ENCODE measurements around the gene LYRM4.

Gene LYRM4

GRCh38 chr6:5247201-5247600 is 13.5 kb downstream of the LYRM4 start:
- Histone ChIP-seq H4K8ac (ENCODE audit: low read length) (no peak overlapping the region), H2BK5ac (ENCODE audit: low read depth, low read length, poor library complexity, severe bottlenecking) (no peak overlapping the region), H3K23ac (ENCODE audit: low read length in 2 of 2) (no peak overlapping the region), H4K91ac (ENCODE audit: low read length) (no peak overlapping the region), H3K36me3 (ENCODE audit: control insufficient read depth in 1 of 2, insufficient read depth in 2 of 2, low read depth in 1 of 2, low read length in 2 of 2) (peaks cover 15 to 18% of the 10 kb centered on the region in 2 experiments), H3K27me3 (ENCODE audit: control insufficient read depth in 1 of 2, insufficient read depth in 1 of 2, low read length in 2 of 2) (no peaks in the 10 kb centered on the region), H3K9me3 (ENCODE audit: control insufficient read depth, low read length) (no peaks in the 10 kb centered on the region), H2BK120ac (ENCODE audit: low read depth, low read length) (no peak overlapping the region), H3K4me2 (ENCODE audit: low read length, poor library complexity, severe bottlenecking) (no peak overlapping the region), H3K4me1 (ENCODE audit: control insufficient read depth, insufficient read depth, low read depth, low read length) (peaks cover 6% of the 10 kb centered on the region), H3K79me1 (replicated peaks; ENCODE audit: low read length, poor library complexity, severe bottlenecking) (peaks cover 39% of the 10 kb centered on the region), H3K27ac (ENCODE audit: low read length, poor library complexity, severe bottlenecking) (no peak overlapping the region), H2BK15ac (ENCODE audit: low read depth, poor library complexity, severe bottlenecking) (no peak overlapping the region), H2AFZ (ENCODE audit: low read depth, low read length) (no peak overlapping the region), H2BK12ac (ENCODE audit: low read length in 2 of 2) (no peak overlapping the region), H3K14ac (ENCODE audit: low read length in 2 of 2) (no peak overlapping the region), H3K4me3 (ENCODE audit: insufficient read depth in 1 of 2, low read depth in 1 of 2, low read length in 2 of 2) (no peak overlapping the region), H3K9ac (ENCODE audit: low read length) (no peak overlapping the region), H2AK5ac (ENCODE audit: low read length, severe bottlenecking) (no peak overlapping the region), H3K18ac (ENCODE audit: low read depth in 1 of 2, low read length in 2 of 2) (no peak overlapping the region), H3K4ac (ENCODE audit: low read depth in 1 of 2, low read length in 2 of 2) (no peak overlapping the region)
- no peak for DNase-seq
- WGBS = 78% methylated on average over 1 of the region's 2 CpGs

GRCh38 chr6:5246141-5247097 is 14.3 kb downstream of the LYRM4 start:
- H3K27me3 ChIP-seq (ENCODE audit: control insufficient read depth in 1 of 2, insufficient read depth in 1 of 2, low read length in 2 of 2) = no peaks in the 10 kb centered on the region
- H2BK5ac ChIP-seq (ENCODE audit: low read depth, low read length, poor library complexity, severe bottlenecking) = no peak overlapping the region
- 86% methylated on average over 12 of the region's 13 CpGs for WGBS
- peaks cover 6% of the 10 kb centered on the region for H3K4me1 ChIP-seq (ENCODE audit: control insufficient read depth, insufficient read depth, low read depth, low read length)
- H3K36me3 ChIP-seq (ENCODE audit: control insufficient read depth in 1 of 2, insufficient read depth in 2 of 2, low read depth in 1 of 2, low read length in 2 of 2) = peaks cover 10 to 12% of the 10 kb centered on the region in 2 experiments
- no peak overlapping the region for H2BK12ac ChIP-seq (ENCODE audit: low read length in 2 of 2)
- no peak overlapping the region for H3K27ac ChIP-seq (ENCODE audit: low read length, poor library complexity, severe bottlenecking)
- no peak overlapping the region for H3K9ac ChIP-seq (ENCODE audit: low read length)
- H2AK5ac ChIP-seq (ENCODE audit: low read length, severe bottlenecking) = no peak overlapping the region
- no peak overlapping the region for H2BK120ac ChIP-seq (ENCODE audit: low read depth, low read length)
- peak overlapping the region in 1 of 2 experiments; percentile 5 for H3K23ac ChIP-seq (ENCODE audit: low read length in 2 of 2)
- DNase-seq = no peak
- no peak overlapping the region for H3K14ac ChIP-seq (ENCODE audit: low read length in 2 of 2)
- no peak overlapping the region for H2AFZ ChIP-seq (ENCODE audit: low read depth, low read length)
- peaks cover 36% of the 10 kb centered on the region for H3K79me1 ChIP-seq (replicated peaks; ENCODE audit: low read length, poor library complexity, severe bottlenecking)
- H2BK15ac ChIP-seq (ENCODE audit: low read depth, poor library complexity, severe bottlenecking) = no peak overlapping the region
- H3K4me3 ChIP-seq (ENCODE audit: insufficient read depth in 1 of 2, low read depth in 1 of 2, low read length in 2 of 2) = no peak overlapping the region
- no peak overlapping the region for H3K4ac ChIP-seq (ENCODE audit: low read depth in 1 of 2, low read length in 2 of 2)
- no peaks in the 10 kb centered on the region for H3K9me3 ChIP-seq (ENCODE audit: control insufficient read depth, low read length)
- no peak overlapping the region for H4K91ac ChIP-seq (ENCODE audit: low read length)
- H3K18ac ChIP-seq (ENCODE audit: low read depth in 1 of 2, low read length in 2 of 2) = no peak overlapping the region
- no peak overlapping the region for H4K8ac ChIP-seq (ENCODE audit: low read length)
- H3K4me2 ChIP-seq (ENCODE audit: low read length, poor library complexity, severe bottlenecking) = no peak overlapping the region

- no peak overlapping the region for H2BK12ac ChIP-seq (ENCODE audit: low read length in 2 of 2)
- H2BK5ac ChIP-seq (ENCODE audit: low read depth, low read length, poor library complexity, severe bottlenecking) = no peak overlapping the region
- H3K23ac ChIP-seq (ENCODE audit: low read length in 2 of 2) = no peak overlapping the region
- no peak overlapping the region for H3K9ac ChIP-seq (ENCODE audit: low read length)
- 98% methylated on average over 11 of the region's 12 CpGs for WGBS
- no peak overlapping the region for H3K14ac ChIP-seq (ENCODE audit: low read length in 2 of 2)
- H3K27me3 ChIP-seq (ENCODE audit: control insufficient read depth in 1 of 2, insufficient read depth in 1 of 2, low read length in 2 of 2) = no peaks in the 10 kb centered on the region
- no peak overlapping the region for H2AK5ac ChIP-seq (ENCODE audit: low read length, severe bottlenecking)
- H3K79me1 ChIP-seq (replicated peaks; ENCODE audit: low read length, poor library complexity, severe bottlenecking) = peaks cover 39% of the 10 kb centered on the region
- no peak for DNase-seq
- H2AFZ ChIP-seq (ENCODE audit: low read depth, low read length) = no peak overlapping the region
- no peak overlapping the region for H3K18ac ChIP-seq (ENCODE audit: low read depth in 1 of 2, low read length in 2 of 2)
- H3K4me3 ChIP-seq (ENCODE audit: insufficient read depth in 1 of 2, low read depth in 1 of 2, low read length in 2 of 2) = no peak overlapping the region
- peaks cover 13 to 16% of the 10 kb centered on the region in 2 experiments for H3K36me3 ChIP-seq (ENCODE audit: control insufficient read depth in 1 of 2, insufficient read depth in 2 of 2, low read depth in 1 of 2, low read length in 2 of 2)
- no peak overlapping the region for H4K91ac ChIP-seq (ENCODE audit: low read length)
- no peaks in the 10 kb centered on the region for H3K9me3 ChIP-seq (ENCODE audit: control insufficient read depth, low read length)
- no peak overlapping the region for H3K4ac ChIP-seq (ENCODE audit: low read depth in 1 of 2, low read length in 2 of 2)
- H2BK120ac ChIP-seq (ENCODE audit: low read depth, low read length) = no peak overlapping the region
- no peak overlapping the region for H2BK15ac ChIP-seq (ENCODE audit: low read depth, poor library complexity, severe bottlenecking)
- H3K27ac ChIP-seq (ENCODE audit: low read length, poor library complexity, severe bottlenecking) = no peak overlapping the region
- no peak overlapping the region for H4K8ac ChIP-seq (ENCODE audit: low read length)
- H3K4me2 ChIP-seq (ENCODE audit: low read length, poor library complexity, severe bottlenecking) = no peak overlapping the region
- peaks cover 6% of the 10 kb centered on the region for H3K4me1 ChIP-seq (ENCODE audit: control insufficient read depth, insufficient read depth, low read depth, low read length)
Observed at GRCh38 chr6:5243069-5243468, 17.7 kb downstream of the LYRM4 start.

- Histone ChIP-seq H2AFZ (ENCODE audit: low read depth, low read length) (no peak overlapping the region), H3K4me3 (ENCODE audit: insufficient read depth in 1 of 2, low read depth in 1 of 2, low read length in 2 of 2) (no peak overlapping the region), H3K23ac (ENCODE audit: low read length in 2 of 2) (no peak overlapping the region), H3K4ac (ENCODE audit: low read depth in 1 of 2, low read length in 2 of 2) (no peak overlapping the region), H3K9me3 (ENCODE audit: control insufficient read depth, low read length) (no peaks in the 10 kb centered on the region), H3K4me2 (ENCODE audit: low read length, poor library complexity, severe bottlenecking) (no peak overlapping the region), H2AK5ac (ENCODE audit: low read length, severe bottlenecking) (no peak overlapping the region), H2BK12ac (ENCODE audit: low read length in 2 of 2) (no peak overlapping the region), H3K79me1 (replicated peaks; ENCODE audit: low read length, poor library complexity, severe bottlenecking) (peaks cover 43% of the 10 kb centered on the region), H3K14ac (ENCODE audit: low read length in 2 of 2) (no peak overlapping the region), H3K4me1 (ENCODE audit: control insufficient read depth, insufficient read depth, low read depth, low read length) (no peaks in the 10 kb centered on the region), H2BK15ac (ENCODE audit: low read depth, poor library complexity, severe bottlenecking) (no peak overlapping the region), H3K27ac (ENCODE audit: low read length, poor library complexity, severe bottlenecking) (no peak overlapping the region), H3K27me3 (ENCODE audit: control insufficient read depth in 1 of 2, insufficient read depth in 1 of 2, low read length in 2 of 2) (no peaks in the 10 kb centered on the region), H2BK120ac (ENCODE audit: low read depth, low read length) (no peak overlapping the region), H3K9ac (ENCODE audit: low read length) (no peak overlapping the region), H3K36me3 (ENCODE audit: control insufficient read depth in 1 of 2, insufficient read depth in 2 of 2, low read depth in 1 of 2, low read length in 2 of 2) (peaks cover 13% of the 10 kb centered on the region in 2 experiments), H4K8ac (ENCODE audit: low read length) (no peak overlapping the region), H2BK5ac (ENCODE audit: low read depth, low read length, poor library complexity, severe bottlenecking) (no peak overlapping the region), H4K91ac (ENCODE audit: low read length) (no peak overlapping the region), H3K18ac (ENCODE audit: low read depth in 1 of 2, low read length in 2 of 2) (no peak overlapping the region)
- no peak for DNase-seq
- WGBS = 100% methylated on average over 1 of the region's 2 CpGs
Observed at GRCh38 chr6:5241252-5241651, 19.5 kb downstream of the LYRM4 start.

Data from mesenchymal stem cell (in vitro differentiated cells and primary cell).